PC-9 (cell line): ENCODE data around the gene UTP25. TPM values are rescaled to one million over a fixed set of nuclear protein-coding genes. Genes with fewer than 3 reads are reported as not detected.
A peak's percentile ranks its signal among the peaks of the same experiment; 100 is the strongest.

Source experiments
- BruUV-seq: library from RNA; stranded (reverse); fragments of 400-500 nt; replicated peaks from 2 replicates; lab custom pipeline; 2021; lab: Mats Ljungman, UMichigan
- CTCF ChIA-PET: fragments of 300-600 bp; sonication (Branson Sonifier 250); formaldehyde crosslinking; loops from one replicate; lab custom pipeline; 2022; ENCODE audit warnings: antibody characterized with exemption; lab: Charles Lee
- POLR2A ChIA-PET: fragments of 300-600 bp; sonication (Branson Sonifier 250); formaldehyde crosslinking; loops from one replicate; lab custom pipeline; 2022; ENCODE audit warnings: antibody characterized with exemption; ENCODE audit not compliant: unreplicated experiment; lab: Charles Lee
- DNase-seq, 2 experiments: peaks; one replicate each; pipeline versions ENCODE4 v3.0.0 to v3.0.0-alpha.2; 2015 to 2022; ENCODE audit warnings: mixed read lengths in 1 of 2
- H2AFZ ChIP-seq: fragments of 200-600 bp; sonication (generic); 2 replicates; pipeline ENCODE4 v1.8.1; 2017; ENCODE audit warnings: antibody characterized with exemption
- H3F3A ChIP-seq: fragments of 200-600 bp; sonication (generic); 2 replicates; pipeline ENCODE4 v1.8.1; 2017; ENCODE audit warnings: antibody characterized with exemption, mild to moderate bottlenecking, low read depth; ENCODE audit not compliant: insufficient read depth
- H3K27ac ChIP-seq: fragments of 200-600 bp; sonication (generic); 2 replicates; pipeline ENCODE4 v1.6.1; 2016; ENCODE audit warnings: mixed run types
- H3K27me3 ChIP-seq: fragments of 200-600 bp; sonication (generic); 2 replicates; pipeline ENCODE4 v1.6.1; 2016; ENCODE audit warnings: low read depth, mixed run types; ENCODE audit not compliant: insufficient read depth
- H3K36me3 ChIP-seq: fragments of 200-600 bp; sonication (generic); 2 replicates; pipeline ENCODE4 v1.6.1; 2016; ENCODE audit warnings: low read depth, mixed run types
- H3K4me1 ChIP-seq: fragments of 200-600 bp; sonication (generic); replicated peaks from 2 replicates; pipeline ENCODE4 v1.6.1; 2016; ENCODE audit warnings: mixed run types; ENCODE audit not compliant: insufficient read depth
- H3K4me2 ChIP-seq: fragments of 200-600 bp; sonication (generic); 2 replicates; pipeline ENCODE4 v1.6.1; 2017; ENCODE audit warnings: mixed run types
- H3K4me3 ChIP-seq: fragments of 200-600 bp; sonication (generic); 2 replicates; pipeline ENCODE4 v1.6.1; 2016; ENCODE audit warnings: mixed run types
- H3K79me2 ChIP-seq: fragments of 200-600 bp; sonication (generic); 2 replicates; pipeline ENCODE4 v1.6.1; 2017; ENCODE audit warnings: low read depth, mixed run types
- H3K9me2 ChIP-seq: fragments of 200-600 bp; sonication (generic); 2 replicates; pipeline ENCODE4 v1.8.1; 2017; ENCODE audit warnings: mild to moderate bottlenecking; ENCODE audit not compliant: insufficient read depth
- H3K9me3 ChIP-seq: fragments of 200-600 bp; sonication (generic); 2 replicates; pipeline ENCODE4 v1.8.1; 2016; ENCODE audit warnings: low read depth; ENCODE audit not compliant: insufficient read depth
- H4K20me1 ChIP-seq: fragments of 200-600 bp; sonication (generic); 2 replicates; pipeline ENCODE4 v1.8.1; 2017; ENCODE audit not compliant: insufficient read depth
- CTCF ChIP-seq: fragments of 200-600 bp; sonication (generic); conservative IDR thresholded peaks from 2 replicates; pipeline ENCODE4 v1.6.1; 2017; ENCODE audit warnings: mixed run types, antibody characterized with exemption, mild to moderate bottlenecking, moderate library complexity
- EZH2 ChIP-seq: fragments of 200-600 bp; sonication (generic); IDR thresholded peaks from 2 replicates; pipeline ENCODE4 v1.8.0; 2017; ENCODE audit warnings: antibody characterized with exemption, low read depth
- intact Hi-C: fragments of 100-400 bp; cut with micrococcal nuclease; formaldehyde crosslinking; loops from one replicate; pipeline ENCODE4 v1.10.0; 2022; ENCODE audit not compliant: unreplicated experiment
- total RNA-seq: library from RNA; stranded (reverse); gene quantifications from 2 replicates; pipeline ENCODE4 v1.2.3, GENCODE V29; 2021

The UTP25 gene
- total RNA-seq, 1 experiment from 2014 or later: 9.3 TPM

- peaks cover 4% of the 10 kb centered on the region; the same call in 1 of the 2 replicates for H3K9me3 ChIP-seq
- peaks cover 5% of the 10 kb centered on the region; the same call in 1 of the 2 replicates for H3K36me3 ChIP-seq
- TF ChIP-seq EZH2 (no peak), CTCF (no peak)
- intact Hi-C loops: no loop called here
- no peaks in the 10 kb centered on the region for H3K27me3 ChIP-seq
- H3K27ac ChIP-seq: no peak overlapping the region
- no peaks in the 10 kb centered on the region for H4K20me1 ChIP-seq
- POLR2A ChIA-PET: no interaction called here
- peaks cover 7% of the 10 kb centered on the region; the same call in 1 of the 2 replicates for H3F3A ChIP-seq
- CTCF ChIA-PET: no interaction called here
- H2AFZ ChIP-seq: no peak overlapping the region
- H3K4me2 ChIP-seq: no peak overlapping the region
- DNase-seq: no peak
- H3K4me3 ChIP-seq: no peak overlapping the region
- H3K4me1 ChIP-seq: peaks cover 21% of the 10 kb centered on the region
- no TSS peak for BruUV-seq
- no peaks in the 10 kb centered on the region for H3K9me2 ChIP-seq
- peaks cover 19% of the 10 kb centered on the region for H3K79me2 ChIP-seq
Observed at GRCh38 chr1:209780268-209780667, 47.5 kb upstream of the UTP25 start.

- Histone ChIP-seq H3K4me1 (peaks cover 22% of the 10 kb centered on the region), H3K36me3 (peaks cover 12% of the 10 kb centered on the region; the same call in 1 of the 2 replicates), H4K20me1 (no peaks in the 10 kb centered on the region), H2AFZ (0 out of 2 replicates have a peak overlapping the region, but pooled peaks have one; percentile 94), H3K4me3 (peak overlapping the region; percentile 92), H3F3A (peaks cover 11% of the 10 kb centered on the region; the same call in 1 of the 2 replicates), H3K27me3 (no peaks in the 10 kb centered on the region), H3K9me3 (peaks cover 4% of the 10 kb centered on the region; the same call in 1 of the 2 replicates), H3K27ac (no peak overlapping the region), H3K9me2 (no peaks in the 10 kb centered on the region), H3K79me2 (peaks cover 19% of the 10 kb centered on the region), H3K4me2 (peak overlapping the region; percentile 82)
- ChIA-PET CTCF (interaction anchor here (0.5 to 1.2 kb wide), 2 partner anchors 40 to 860 kb away, joined by 3 read pairs; no protein-coding TSS in a partner anchor), POLR2A (no interaction called here)
- intact Hi-C loops: no loop called here
- TF ChIP-seq EZH2: no peak
- TF ChIP-seq CTCF: no peak
- BruUV-seq: no TSS peak
- no peak for DNase-seq
Observed at GRCh38 chr1:209783386-209783785, 44.4 kb upstream of the UTP25 start.

DNA sequence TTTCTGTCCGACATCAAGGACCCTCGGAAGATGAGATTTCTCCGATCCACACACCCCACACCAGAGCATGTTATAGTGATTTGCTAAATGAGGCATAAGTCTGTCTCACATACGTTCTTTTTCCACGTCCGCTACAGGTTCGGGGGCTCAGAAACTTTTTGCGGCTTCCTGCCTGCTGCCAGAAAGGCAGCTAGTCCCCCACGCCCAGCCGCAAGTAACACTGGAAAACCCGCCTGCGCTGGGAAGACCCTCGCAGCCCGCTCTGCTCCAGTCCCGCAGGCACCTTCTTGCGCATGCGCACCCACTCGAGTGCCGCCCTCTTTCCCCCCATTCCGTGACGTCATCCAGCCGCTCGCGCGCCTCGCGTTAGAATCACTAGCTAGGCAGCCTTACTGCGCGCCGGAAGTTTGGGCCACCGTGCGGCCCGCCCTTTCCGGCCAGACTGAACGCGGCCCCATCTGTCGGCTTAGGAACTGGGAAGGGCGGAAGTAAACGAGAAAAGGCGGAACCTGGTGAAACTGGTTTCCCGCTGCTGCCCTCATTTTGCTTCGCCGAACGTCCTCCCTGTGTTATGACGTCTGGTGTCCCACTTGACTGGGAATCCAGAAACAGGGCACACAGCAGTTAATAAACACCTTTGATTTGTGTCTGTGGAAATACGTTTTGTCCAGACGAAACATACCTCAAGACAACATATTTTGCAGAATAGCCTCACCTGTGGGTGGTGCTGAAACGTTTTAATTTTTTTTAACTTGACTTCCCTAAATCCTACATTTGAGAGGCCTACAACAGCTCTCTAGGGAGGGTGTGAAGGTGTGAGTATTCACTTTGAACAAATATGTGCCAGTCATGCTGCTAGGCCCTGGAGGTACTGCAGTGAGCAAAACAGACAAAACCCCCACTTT lies 43.3 kb upstream of the UTP25 start, which contains the start of gene C1orf74:
Gene C1orf74, minus strand, starts transcription at position 295 of the 905 bp plus-strand sequence. CDS start 925 bp downstream, outside the sequence.
- Histone ChIP-seq H3K36me3 (peaks cover 12% of the 10 kb centered on the region; the same call in 1 of the 2 replicates), H3K9me2 (no peaks in the 10 kb centered on the region), H3K27me3 (no peaks in the 10 kb centered on the region), H3K4me2 (peak within 1 kb of the TSS; percentile 82), H3K79me2 (peaks cover 19% of the 10 kb centered on the region), H3K4me1 (peaks cover 22% of the 10 kb centered on the region), H2AFZ (peak within 1 kb of the TSS; percentile 94), H3K9me3 (peaks cover 4% of the 10 kb centered on the region; the same call in 1 of the 2 replicates), H4K20me1 (no peaks in the 10 kb centered on the region), H3F3A (peaks cover 11% of the 10 kb centered on the region; the same call in 1 of the 2 replicates), H3K27ac (peak within 1 kb of the TSS; percentile 85), H3K4me3 (peak within 1 kb of the TSS; percentile 92)
- ChIA-PET POLR2A (interaction anchor here (0.6 to 1.0 kb wide), 5 partner anchors 20 to 145 kb away, joined by 3 to 40 read pairs (median 4); partner anchors contain the start of genes IRF6 and LAMB3), CTCF (interaction anchor here (0.8 kb wide), 1 partner anchor 215 kb away, joined by 4 read pairs; no protein-coding TSS in a partner anchor)
- TF ChIP-seq CTCF (no peak), EZH2 (no peak)
- TSS peak; percentile 99 for BruUV-seq
- peak; percentile 94 to 98 for DNase-seq
- intact Hi-C loops: loop anchor here (1.0 to 2.0 kb wide), 3 partner anchors 22 to 132 kb away; partner anchors contain the start of genes IRF6, LAMB3 and UTP25
